CD14-positive monocyte (primary cell): ENCODE results near the gene CDNF. TPM values are rescaled to one million over a fixed set of nuclear protein-coding genes. Genes with fewer than 3 reads are reported as not detected.

ENCODE experiments used
- DNase-seq, 3 donors: peaks; one replicate each; pipeline ENCODE4 v3.0.0-alpha.2; 2011 to 2022
- H2AFZ ChIP-seq: 2 replicates; pipeline ENCODE4 v1.6.0; 2012; ENCODE audit warnings: mild to moderate bottlenecking, low read depth, low read length, inconsistent platforms; ENCODE audit not compliant: insufficient read depth, poor library complexity, severe bottlenecking
- H3K27ac ChIP-seq, 2 donors: 1 replicate in 1 of 2; 2 replicates in 1 of 2; pipeline ENCODE4 v1.5.1; 2012 to 2013; ENCODE audit warnings: low read length in 2 of 2, control low read depth in 1 of 2, inconsistent platforms in 1 of 2, low read depth in 1 of 2, mild to moderate bottlenecking in 1 of 2
- H3K27me3 ChIP-seq, 2 donors: one replicate each; pipeline versions ENCODE4 v1.6.0 to v1.6.1; 2011 to 2013; ENCODE audit warnings: low read length in 2 of 2; ENCODE audit not compliant: control insufficient read depth in 2 of 2, insufficient read depth in 2 of 2
- H3K36me3 ChIP-seq, 2 donors: replicated peaks in 1 of 2; 1 replicate in 1 of 2; 2 replicates in 1 of 2; pipeline versions ENCODE4 v1.5.1 to v1.6.1; 2012 to 2013; ENCODE audit warnings: low read length in 2 of 2, control low read depth in 1 of 2, inconsistent platforms in 1 of 2, mild to moderate bottlenecking in 1 of 2; ENCODE audit not compliant: insufficient read depth in 2 of 2, control insufficient read depth in 1 of 2
- H3K4me1 ChIP-seq, 2 donors: 1 replicate in 1 of 2; 2 replicates in 1 of 2; pipeline versions ENCODE4 v1.5.1 to v1.6.1; 2012 to 2013; ENCODE audit warnings: low read length in 2 of 2, control low read depth in 1 of 2, inconsistent platforms in 1 of 2, mild to moderate bottlenecking in 1 of 2, moderate library complexity in 1 of 2; ENCODE audit not compliant: insufficient read depth in 2 of 2, control insufficient read depth in 1 of 2
- H3K4me2 ChIP-seq: replicated peaks from 2 replicates; pipeline ENCODE3; 2012; ENCODE audit warnings: low read length, moderate library complexity, mild to moderate bottlenecking; ENCODE audit not compliant: poor library complexity, severe bottlenecking; ENCODE audit errors: extremely low read depth
- H3K4me3 ChIP-seq, 3 experiments: fragments of 200-600 bp in 1 of 3; sonication (generic) in 1 of 3; replicated peaks in 1 of 3; 1 replicate in 2 of 3; 2 replicates in 1 of 3; pipeline ENCODE4 v1.5.1; 2011 to 2013; ENCODE audit warnings: low read length in 3 of 3, mild to moderate bottlenecking in 3 of 3, control low read depth in 2 of 3, low read depth in 2 of 3, inconsistent platforms in 1 of 3, moderate library complexity in 1 of 3
- H3K79me2 ChIP-seq: 2 replicates; pipeline ENCODE4 v1.6.0; 2012; ENCODE audit warnings: mild to moderate bottlenecking, control low read depth, inconsistent platforms, low read length, moderate library complexity; ENCODE audit not compliant: insufficient read depth
- H3K9ac ChIP-seq: 2 replicates; pipeline ENCODE4 v1.6.0; 2017; ENCODE audit warnings: low read length, mild to moderate bottlenecking; ENCODE audit not compliant: insufficient read depth, poor library complexity, severe bottlenecking
- H3K9me3 ChIP-seq, 2 donors: replicated peaks in 1 of 2; 1 replicate in 1 of 2; 2 replicates in 1 of 2; pipeline versions ENCODE4 v1.5.1 to v1.6.1; 2012 to 2013; ENCODE audit warnings: low read length in 2 of 2, control low read depth in 1 of 2; ENCODE audit not compliant: control insufficient read depth in 1 of 2, insufficient read depth in 1 of 2
- H4K20me1 ChIP-seq: 2 replicates; pipeline ENCODE4 v1.6.0; 2012; ENCODE audit warnings: mild to moderate bottlenecking, low read length, control low read depth, moderate library complexity; ENCODE audit not compliant: insufficient read depth
- H3K27ac Mint-ChIP-seq, 7 donors: one replicate each; pipeline ENCODE4 v1.8.0; 2020; ENCODE audit warnings: mild to moderate bottlenecking in 7 of 7, mixed read lengths in 7 of 7, moderate library complexity in 6 of 7, inconsistent platforms in 2 of 7
- H3K27me3 Mint-ChIP-seq, 3 donors: one replicate each; pipeline ENCODE4 v1.8.0; 2021 to 2022; ENCODE audit warnings: low read depth in 3 of 3, mild to moderate bottlenecking in 3 of 3, mixed read lengths in 3 of 3, moderate library complexity in 3 of 3, inconsistent platforms in 1 of 3
- H3K36me3 Mint-ChIP-seq, 2 donors: one replicate each; pipeline ENCODE4 v1.8.0; 2020; ENCODE audit warnings: mixed read lengths in 2 of 2, inconsistent platforms in 1 of 2, mild to moderate bottlenecking in 1 of 2
- H3K4me1 Mint-ChIP-seq: one replicate; pipeline ENCODE4 v1.8.0; 2020; ENCODE audit warnings: mild to moderate bottlenecking, mixed read lengths
- H3K4me3 Mint-ChIP-seq, 2 donors: one replicate each; pipeline ENCODE4 v1.8.0; 2020; ENCODE audit warnings: mild to moderate bottlenecking in 2 of 2, mixed read lengths in 2 of 2, moderate library complexity in 1 of 2
- H3K9me3 Mint-ChIP-seq, 7 donors: one replicate each; pipeline ENCODE4 v1.8.0; 2020 to 2022; ENCODE audit warnings: mixed read lengths in 7 of 7, mild to moderate bottlenecking in 6 of 7, moderate library complexity in 6 of 7, inconsistent platforms in 2 of 7
- CTCF ChIP-seq: fragments of 200-600 bp; IDR thresholded peaks from one replicate; pipeline ENCODE4 v1.8.0; 2022; ENCODE audit warnings: antibody characterized with exemption, mild to moderate bottlenecking
- WGBS: methylation state at CpG from one replicate; pipeline ENCODE4 v1.1.5; 2013; ENCODE audit warnings: missing lambda C conversion rate; ENCODE audit not compliant: insufficient coverage; 5-methylcytosine and 5-hydroxymethylcytosine counted together
- intact Hi-C, 2 donors: fragments of 100-400 bp; cut with micrococcal nuclease; formaldehyde crosslinking; loops; one replicate each; pipeline versions ENCODE4 v1.15.0 to v1.15.1; 2023
- polyA plus RNA-seq, 3 donors: library from polyadenylated mRNA; depleted of rRNA in 1 of 3; unstranded in 2 of 3; stranded (reverse) in 1 of 3; fragments of 300-500 nt in 2 of 3; fragments of >200 nt in 1 of 3; fragmentation: Illumina TruSeq in 2 of 3; gene quantifications; 1 replicate in 2 of 3; 2 replicates in 1 of 3; pipeline ENCODE4 v1.2.3, GENCODE V29; 2012 to 2021

Gene CDNF
- polyA plus RNA-seq, 3 donors = 0.28 TPM; not detected in 1

GRCh38 chr10:14879124-14879927 is 41.5 kb upstream of the CDNF start:
- Histone ChIP-seq H3K36me3 (no peaks in the 10 kb centered on the region), H4K20me1 (peaks cover 4% of the 10 kb centered on the region), H3K79me2 (peaks cover 67% of the 10 kb centered on the region), H3K9ac (peak overlapping the region; percentile 88), H3K27me3 (no peaks in the 10 kb centered on the region), H3K4me2 (peak overlapping the region; percentile 99), H3K27ac (peak overlapping the region in 1 of 2 donors; percentile 93), H3K4me3 (peak overlapping the region; percentile 63 to 97 (median 91)), H3K9me3 (no peaks in the 10 kb centered on the region), H3K4me1 (peaks cover 20 to 44% of the 10 kb centered on the region in 2 donors), H2AFZ (peak overlapping the region; percentile 96)
- peaks cover 0 to 2% of the 10 kb centered on the region in 2 donors for H3K36me3 Mint-ChIP-seq
- no peak for TF ChIP-seq CTCF
- intact Hi-C loops = loop anchor here in 1 of 2 donors (2.0 to 5.0 kb wide), 2 partner anchors 41 to 73 kb away; partner anchors contain the start of genes CDNF, DCLRE1C, HSPA14 and MSANTD7
- WGBS = under 1% methylated on average over 56 of the region's 60 CpGs
- H3K27ac Mint-ChIP-seq = peak overlapping the region in 5 of 7 donors; percentile 62 to 86 (median 73)
- DNase-seq = no peak
- H3K9me3 Mint-ChIP-seq = no peaks in the 10 kb centered on the region
- peaks cover 0 to 2% (median 0%) of the 10 kb centered on the region in 3 donors for H3K27me3 Mint-ChIP-seq
- peaks cover 50% of the 10 kb centered on the region for H3K4me1 Mint-ChIP-seq
- H3K4me3 Mint-ChIP-seq = peak overlapping the region; percentile 90 to 95

GRCh38 chr10:14878266-14879123 is 40.7 kb upstream of the CDNF start, which contains the start of gene SUV39H2:
SUV39H2 (plus strand) TSS chr10:14878866; CDS start chr10:14878889, 23 bp downstream.
- Mint-ChIP-seq H3K27ac (peak within 1 kb of the TSS; percentile 85 to 95 (median 92)), H3K4me3 (peak within 1 kb of the TSS; percentile 95), H3K27me3 (peaks cover 0 to 2% (median 0%) of the 10 kb centered on the region in 3 donors), H3K36me3 (peaks cover 2 to 3% of the 10 kb centered on the region in 2 donors), H3K9me3 (no peaks in the 10 kb centered on the region), H3K4me1 (peaks cover 46% of the 10 kb centered on the region)
- Histone ChIP-seq H2AFZ (peak within 1 kb of the TSS; percentile 96), H3K9ac (peak within 1 kb of the TSS; percentile 88), H3K36me3 (no peaks in the 10 kb centered on the region), H3K27ac (peak within 1 kb of the TSS; percentile 84 to 93), H3K27me3 (no peaks in the 10 kb centered on the region), H3K4me3 (peak within 1 kb of the TSS; percentile 84 to 97 (median 91)), H4K20me1 (peaks cover 4% of the 10 kb centered on the region), H3K4me2 (peak within 1 kb of the TSS; percentile 99), H3K4me1 (peaks cover 20 to 44% of the 10 kb centered on the region in 2 donors), H3K79me2 (peaks cover 60% of the 10 kb centered on the region), H3K9me3 (no peaks in the 10 kb centered on the region)
- WGBS = under 1% methylated on average over 99 of the region's 102 CpGs
- no peak for TF ChIP-seq CTCF
- peak; percentile 90 to 94 (median 91) for DNase-seq
- intact Hi-C loops = loop anchor here in 1 of 2 donors (2.0 to 5.0 kb wide), 2 partner anchors 40 to 74 kb away; partner anchors contain the start of genes CDNF, DCLRE1C, HSPA14 and MSANTD7
